GM18519 (cell line): ENCODE results near the gene LRRN2.

Source experiments
- ATAC-seq: cut with Tn5 transposase; IDR thresholded peaks from one replicate; pipeline ENCODE4 v1.9.1; 2021; ENCODE audit warnings: mild to moderate bottlenecking, moderate library complexity; ENCODE audit not compliant: unreplicated experiment, low FRiP score

Gene LRRN2

GRCh38 chr1:204669579-204669978, 16.0 kb downstream of the LRRN2 start:
- ATAC-seq = no peak

- ATAC-seq = no peak
Observed at GRCh38 chr1:204664384-204664651, 21.2 kb downstream of the LRRN2 start.

DNA sequence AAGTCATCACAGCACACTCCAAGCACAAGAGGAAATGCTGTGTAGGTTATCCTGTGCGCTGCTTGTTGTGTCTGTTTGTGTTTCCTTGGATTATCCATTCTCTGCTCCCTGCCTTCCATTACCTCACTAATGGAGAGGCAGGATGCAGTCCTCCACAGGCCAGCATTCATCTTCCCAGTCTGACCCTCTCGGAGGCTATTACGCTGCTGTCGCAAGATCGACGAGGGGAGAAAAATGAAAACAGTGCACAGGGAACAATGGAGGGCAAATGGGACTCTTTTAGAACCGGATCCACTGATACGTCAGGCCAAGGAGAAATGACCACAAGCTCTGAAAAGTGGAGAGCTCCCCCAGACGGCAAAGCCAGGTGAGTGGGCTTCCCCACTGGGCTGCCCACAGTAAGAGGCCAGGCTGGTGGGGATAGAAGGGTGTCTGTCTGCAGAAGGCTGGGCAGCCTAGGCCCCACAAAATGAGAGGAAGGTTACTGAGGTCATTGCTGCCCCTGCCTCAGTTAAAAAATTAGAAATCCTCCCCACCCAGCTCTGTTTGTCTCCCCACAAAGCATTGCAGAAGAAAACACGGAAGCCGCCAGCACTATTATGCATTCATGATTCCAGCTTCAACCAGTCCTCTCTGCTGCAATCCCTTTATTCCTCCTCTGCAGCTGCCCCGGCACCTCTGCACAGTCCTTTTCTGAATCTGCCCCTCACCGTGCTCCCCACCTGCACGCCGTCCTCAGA, 21.7 kb downstream of the LRRN2 start:
- no peak for ATAC-seq

DNA sequence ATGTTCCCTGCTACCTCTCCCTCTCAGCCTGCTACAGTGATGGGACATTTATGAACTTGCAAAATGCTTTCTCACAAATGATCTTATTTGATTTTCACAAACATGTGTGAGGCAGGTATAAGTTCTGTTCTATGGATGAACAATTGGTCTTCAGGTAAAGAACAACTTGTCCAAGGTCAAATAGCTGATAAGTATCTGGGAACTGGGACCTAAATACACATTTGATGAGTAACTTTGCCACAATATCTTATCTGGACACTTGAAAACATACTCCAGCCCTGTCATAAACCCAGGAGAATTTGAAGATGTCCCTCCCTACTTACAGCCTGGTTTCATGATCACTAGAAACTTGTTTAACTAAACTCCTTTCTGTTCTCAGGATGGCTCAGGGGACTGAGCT, 23.0 kb downstream of the LRRN2 start:
- no peak for ATAC-seq

DNA sequence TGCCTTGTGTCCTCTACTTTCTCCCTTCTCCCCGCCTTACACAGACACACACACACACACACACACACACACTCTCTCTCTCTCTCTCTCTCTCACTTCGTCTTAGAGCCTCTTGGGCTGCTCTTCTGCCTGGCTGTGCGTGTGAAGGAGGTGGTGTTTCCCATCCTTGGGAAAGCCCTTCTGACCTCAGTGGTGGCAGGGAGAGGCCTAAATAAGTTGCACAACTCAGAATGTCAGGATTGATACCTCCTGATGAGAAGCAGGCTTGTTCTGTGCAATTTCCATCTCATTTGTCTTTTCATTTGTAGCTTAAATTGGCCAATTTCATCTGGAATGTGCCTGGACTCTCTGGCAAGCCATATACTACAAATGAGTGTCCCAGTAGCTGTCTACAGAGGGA, 25.0 kb downstream of the LRRN2 start:
- no peak for ATAC-seq

DNA sequence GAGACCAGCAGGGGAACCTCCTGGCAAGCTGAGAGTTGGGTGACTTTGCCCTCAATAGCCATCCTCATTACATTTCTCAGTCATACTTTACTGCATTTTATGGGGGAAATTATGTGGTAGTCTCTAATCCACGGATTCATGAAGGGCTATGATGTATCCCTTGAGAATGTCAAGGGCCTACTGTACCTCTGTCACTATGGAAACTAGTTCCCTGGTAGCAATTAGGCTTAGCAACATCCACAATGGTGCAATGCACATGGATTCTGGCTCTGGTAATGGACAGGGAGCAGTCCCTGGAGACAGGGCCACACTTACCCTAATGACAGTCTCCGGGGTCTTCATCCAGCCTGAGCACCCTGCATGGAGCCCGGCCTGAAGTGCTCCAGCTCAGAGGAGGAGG, 26.5 kb downstream of the LRRN2 start:
- no peak for ATAC-seq

GRCh38 chr1:204658295-204658694, 27.2 kb downstream of the LRRN2 start:
- ATAC-seq = no peak

- ATAC-seq = no peak
Observed at GRCh38 chr1:204653590-204654340, 31.8 kb downstream of the LRRN2 start.

GRCh38 chr1:204652497-204652896, 33.0 kb downstream of the LRRN2 start:
- ATAC-seq = no peak

DNA sequence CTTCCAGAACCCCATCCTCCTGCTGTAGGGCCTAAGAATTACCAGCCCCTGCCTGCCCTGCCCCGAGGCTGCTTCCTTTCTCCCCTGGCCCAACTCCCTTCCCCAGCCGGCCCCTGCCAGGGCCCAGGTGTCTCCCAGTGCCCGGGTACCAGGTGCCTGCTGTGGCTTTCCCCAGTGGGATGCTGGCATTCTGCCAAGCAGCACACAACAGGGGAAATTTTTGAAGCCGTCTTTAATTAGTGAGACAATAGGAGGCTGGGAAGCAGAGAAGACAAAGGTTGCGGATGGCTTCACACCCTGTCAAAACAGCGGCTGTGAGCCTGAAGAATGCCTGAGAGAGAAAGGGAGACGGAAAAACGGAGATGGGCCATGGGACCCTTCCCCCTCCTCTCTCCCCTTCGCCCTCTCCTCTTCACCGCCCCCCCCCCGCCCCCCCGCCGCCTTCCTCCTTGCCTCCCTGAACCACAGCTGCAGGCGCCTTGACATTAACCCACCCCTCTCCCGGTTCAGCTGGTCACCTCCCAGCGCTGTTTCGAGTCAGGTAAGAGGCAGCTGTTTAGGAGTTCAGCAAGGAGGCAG, 33.6 kb downstream of the LRRN2 start:
- no peak for ATAC-seq

DNA sequence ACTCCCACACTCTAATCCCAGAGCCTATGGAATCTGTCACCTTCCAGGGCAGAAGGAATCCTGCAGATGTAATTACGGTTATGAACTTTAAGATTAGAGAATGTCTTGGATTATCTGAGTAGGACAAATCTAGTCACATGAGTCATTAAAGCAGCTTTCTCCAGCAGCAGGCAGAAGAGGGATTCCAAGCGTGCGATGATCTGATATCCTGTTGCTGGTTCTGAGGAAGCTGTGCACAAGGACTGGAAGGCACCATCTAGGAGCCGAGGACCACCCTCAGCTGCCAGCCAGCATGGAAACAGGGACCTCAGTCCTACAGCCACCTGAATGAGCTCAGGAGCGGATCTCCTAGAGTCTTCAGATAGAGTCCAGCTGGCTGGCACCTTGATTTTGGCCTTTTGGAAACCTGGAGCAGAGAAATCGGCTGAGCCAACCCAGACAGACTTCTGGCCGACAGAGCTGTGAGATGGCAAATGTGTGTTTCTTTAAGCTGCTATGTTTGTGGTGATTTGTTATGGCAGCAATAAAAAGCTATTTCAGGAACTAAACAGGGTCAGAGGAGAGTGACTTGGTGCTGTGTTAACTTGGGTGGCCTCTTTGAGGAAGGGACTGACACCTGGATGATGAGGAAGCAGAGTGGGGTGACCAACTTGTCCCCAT, 34.5 kb downstream of the LRRN2 start:
- ATAC-seq = no peak

DNA sequence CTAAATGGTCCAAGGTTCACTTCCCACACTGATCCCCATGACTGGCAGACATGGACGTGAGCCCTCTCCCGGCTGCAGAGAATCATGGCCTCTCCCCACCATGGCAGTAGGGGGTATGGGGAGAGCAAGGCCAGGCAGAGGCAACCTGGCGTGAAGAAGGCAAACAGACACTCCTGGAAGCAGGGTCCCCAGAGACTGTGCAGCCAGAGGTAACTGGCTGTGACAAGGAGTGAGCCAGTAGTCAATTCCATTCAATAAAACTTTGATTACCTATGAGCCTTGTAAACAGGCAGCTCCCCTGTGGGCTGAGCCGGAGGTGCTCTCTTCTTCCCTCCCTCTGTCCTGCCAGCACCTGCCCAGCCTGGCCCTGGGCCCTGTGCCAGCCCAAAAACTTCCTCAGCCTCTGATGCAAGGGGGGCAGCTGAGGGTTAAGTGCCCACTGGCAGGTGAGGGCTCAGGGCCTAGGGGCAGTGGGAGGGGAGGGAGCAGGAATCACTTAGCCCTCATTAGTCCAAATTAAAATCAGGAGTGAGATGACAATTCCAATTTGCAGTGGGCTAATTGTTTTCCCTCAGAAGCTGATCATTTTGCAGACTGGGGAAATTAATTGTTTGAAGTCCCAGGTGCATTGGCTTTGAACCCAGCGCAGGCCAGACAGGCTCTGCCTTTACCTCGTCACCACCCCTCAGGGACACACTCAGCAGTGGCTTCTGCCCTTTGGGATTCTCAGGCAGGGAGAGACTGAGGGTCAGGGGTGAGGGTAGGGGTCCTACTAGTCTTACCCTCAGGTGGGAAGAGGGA, 35.6 kb downstream of the LRRN2 start:
- ATAC-seq = no peak

GRCh38 chr1:204648576-204648975, 37.0 kb downstream of the LRRN2 start:
- no peak for ATAC-seq

DNA sequence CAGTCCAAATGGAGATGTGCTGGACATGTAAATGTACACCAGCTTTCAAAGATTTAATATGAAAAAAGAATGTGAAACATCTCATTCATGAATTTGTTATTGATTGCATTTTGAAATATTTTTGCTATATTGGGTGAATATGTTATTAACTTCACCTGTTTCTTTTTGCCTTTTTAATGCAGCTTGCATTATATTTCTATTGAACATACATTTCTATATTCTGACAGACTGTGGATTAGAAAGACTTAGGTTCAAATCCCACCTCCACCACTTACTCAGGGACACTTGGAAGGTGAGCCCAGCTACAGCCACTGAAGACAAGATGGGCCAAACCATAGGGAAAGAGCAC, 37.8 kb downstream of the LRRN2 start:
- no peak for ATAC-seq

- ATAC-seq = no peak
Observed at GRCh38 chr1:204647114-204647804, 38.3 kb downstream of the LRRN2 start.

GRCh38 chr1:204645666-204646065, 39.9 kb downstream of the LRRN2 start:
- no peak for ATAC-seq

DNA sequence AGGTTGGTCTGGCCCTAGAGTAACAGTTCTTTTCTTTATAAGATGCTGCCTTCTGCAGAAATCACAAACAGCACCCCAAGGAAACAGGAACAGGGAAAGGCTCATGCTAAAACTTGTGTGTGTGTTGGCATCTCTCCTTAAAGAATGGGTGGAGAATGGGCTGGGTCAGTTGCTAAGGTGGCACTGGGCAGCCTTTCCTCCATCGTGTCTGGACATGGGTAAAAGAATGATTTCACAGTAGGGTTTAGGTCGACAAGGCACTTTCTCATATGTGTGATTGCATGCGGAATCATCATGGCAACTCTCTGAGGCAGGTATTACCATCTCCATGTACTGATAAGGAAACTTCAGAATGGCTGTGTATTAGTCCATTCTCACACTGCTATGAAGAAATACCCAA, 40.3 kb downstream of the LRRN2 start:
- no peak for ATAC-seq

DNA sequence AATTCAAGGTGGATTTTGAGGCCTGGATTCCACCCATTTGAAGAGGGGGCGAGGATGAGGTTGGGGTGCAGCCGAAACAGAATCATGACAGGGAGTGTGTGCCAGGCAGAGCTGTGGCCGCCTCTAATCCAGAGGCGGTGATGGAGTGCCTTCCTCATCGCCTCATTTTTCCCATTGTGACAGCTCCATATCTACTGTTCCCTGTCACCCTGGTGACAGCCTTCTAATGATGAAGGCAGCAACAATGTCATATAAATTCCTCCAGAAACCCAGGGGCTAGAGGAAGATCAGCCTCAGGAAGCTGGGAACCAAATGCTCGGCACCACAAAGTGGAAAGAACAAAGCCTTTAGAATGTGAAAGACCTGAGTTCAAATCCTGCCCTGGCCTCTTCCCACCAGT, 42.0 kb downstream of the LRRN2 start:
- ATAC-seq = no peak

DNA sequence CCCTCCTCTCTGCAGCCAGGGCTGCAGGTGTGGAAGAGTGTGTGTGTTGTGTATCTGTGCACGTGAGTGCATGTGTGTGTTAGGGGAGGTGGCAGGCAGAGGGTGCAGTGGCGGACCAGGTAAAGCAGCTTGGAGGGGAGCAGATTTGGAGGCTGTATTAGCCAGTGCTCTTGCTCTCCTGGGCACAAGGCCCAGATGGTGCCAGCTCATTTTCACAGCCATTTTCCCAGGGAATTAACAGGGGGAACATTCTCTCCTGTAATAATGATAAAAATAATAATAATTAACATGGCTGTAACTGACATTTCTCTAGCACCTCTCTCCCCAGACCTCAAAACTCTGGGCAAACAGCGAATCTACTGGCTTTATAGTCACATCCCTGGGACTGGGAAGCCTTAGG, 43.6 kb downstream of the LRRN2 start:
- no peak for ATAC-seq

GRCh38 chr1:204641455-204641854, 44.1 kb downstream of the LRRN2 start:
- no peak for ATAC-seq
